HCT116 (cell line): ENCODE measurements around the gene CCDC182. TPM values are rescaled to one million over a fixed set of nuclear protein-coding genes. Genes with fewer than 3 reads are reported as not detected.

Source experiments
- ATAC-seq: fragments of 200-7000 bp; cut with Tn5 transposase; 2 replicates; pipeline ENCODE4 v1.9.1; 2020; ENCODE audit warnings: mild to moderate bottlenecking, moderate library complexity
- BruUV-seq: library from RNA; stranded (reverse); fragments of 400-500 nt; replicated peaks from 2 replicates; lab custom pipeline; 2021; lab: Mats Ljungman, UMichigan
- CTCF ChIA-PET: fragments of 300-600 bp; sonication (Branson Sonifier 250); formaldehyde crosslinking; loops from one replicate; lab custom pipeline; 2021; ENCODE audit warnings: antibody characterized with exemption; lab: Charles Lee
- POLR2A ChIA-PET: fragments of 300-600, 350-600 bp; sonication (Branson Sonifier 250); formaldehyde crosslinking; loops from one replicate; lab custom pipeline; 2021; ENCODE audit warnings: antibody characterized with exemption; lab: Charles Lee
- RAD21 ChIA-PET, 2 experiments: fragments of 300-600 bp; sonication (Branson Sonifier 250); formaldehyde crosslinking; loops; one replicate each; lab custom pipeline; 2023; ENCODE audit warnings: low total read pairs in 2 of 2; ENCODE audit not compliant: uncharacterized antibody in 2 of 2, unreplicated experiment in 2 of 2, low non-redundant PET in 1 of 2; lab: Charles Lee
- DNase-seq: peaks from one replicate; pipeline ENCODE4 v3.0.0-alpha.2; 2010; ENCODE audit warnings: low read depth, low spot score
- H2AFZ ChIP-seq: fragments of 200-600 bp; shearing (Covaris generic), sonication (generic); 2 replicates; pipeline ENCODE4 v1.6.1; 2017; ENCODE audit warnings: low read depth, mixed run types, mixed read lengths, antibody characterized with exemption, low read length; ENCODE audit not compliant: poor library complexity, severe bottlenecking
- H3K27ac ChIP-seq: 2 replicates; pipeline ENCODE4 v1.5.1; 2012; ENCODE audit warnings: low read depth, low read length
- H3K27me3 ChIP-seq: fragments of 200-600 bp; sonication (generic); 2 replicates; pipeline ENCODE4 v1.6.1; 2016; ENCODE audit warnings: mixed run types, low read length, mixed read lengths; ENCODE audit not compliant: insufficient read depth
- H3K36me3 ChIP-seq, 2 experiments: fragments of 200-500 bp in 1 of 2; fragments of 200-600 bp in 1 of 2; sonication (Bioruptor generic) in 1 of 2; sonication (generic) in 1 of 2; 2 replicates each; pipeline versions ENCODE4 v1.5.1 to v1.6.1; 2014 to 2016; ENCODE audit warnings: low read length in 2 of 2, inconsistent platforms in 1 of 2, mixed read lengths in 1 of 2, mixed run types in 1 of 2; ENCODE audit not compliant: insufficient read depth in 2 of 2, control insufficient read depth in 1 of 2
- H3K4me1 ChIP-seq, 2 experiments: fragments of 200-600 bp in 1 of 2; sonication (generic) in 1 of 2; 2 replicates each; pipeline versions ENCODE4 v1.5.1 to v1.6.1; 2012 to 2017; ENCODE audit warnings: low read length in 2 of 2, inconsistent platforms in 1 of 2, mild to moderate bottlenecking in 1 of 2, mixed read lengths in 1 of 2, mixed run types in 1 of 2, moderate library complexity in 1 of 2; ENCODE audit not compliant: insufficient read depth in 2 of 2, control insufficient read depth in 1 of 2
- H3K4me2 ChIP-seq: fragments of 200-600 bp; sonication (generic); 2 replicates; pipeline ENCODE4 v1.6.1; 2017; ENCODE audit warnings: mixed run types, low read length, mixed read lengths
- H3K4me3 ChIP-seq, 2 experiments: fragments of 200-600 bp in 1 of 2; sonication (generic) in 1 of 2; replicated peaks in 1 of 2; 2 replicates each; pipeline ENCODE4 v1.5.1; 2011 to 2016; ENCODE audit warnings: low read length in 2 of 2, control low read depth in 1 of 2, low read depth in 1 of 2, mild to moderate bottlenecking in 1 of 2, mixed read lengths in 1 of 2, mixed run types in 1 of 2
- H3K79me2 ChIP-seq: fragments of 200-600 bp; sonication (generic); 2 replicates; pipeline ENCODE4 v1.6.1; 2017; ENCODE audit warnings: mild to moderate bottlenecking, mixed run types, low read length, moderate library complexity, mixed read lengths; ENCODE audit not compliant: insufficient read depth
- H3K9ac ChIP-seq: fragments of 200-600 bp; sonication (generic); 2 replicates; pipeline ENCODE4 v1.6.1; 2016; ENCODE audit warnings: low read length, mixed read lengths
- H3K9me2 ChIP-seq: fragments of 200-600 bp; sonication (generic), shearing (Covaris generic); 2 replicates; pipeline ENCODE4 v1.6.1; 2017; ENCODE audit warnings: mixed run types, mild to moderate bottlenecking, moderate library complexity; ENCODE audit not compliant: insufficient read depth
- H3K9me3 ChIP-seq, 2 experiments: fragments of 200-500 bp in 1 of 2; fragments of 200-600 bp in 1 of 2; sonication (Bioruptor generic) in 1 of 2; sonication (generic) in 1 of 2; 2 replicates each; pipeline ENCODE4 v1.6.1; 2014 to 2017; ENCODE audit warnings: low read length in 2 of 2, mixed read lengths in 2 of 2, inconsistent platforms in 1 of 2, low read depth in 1 of 2, mild to moderate bottlenecking in 1 of 2, mixed run types in 1 of 2, moderate library complexity in 1 of 2; ENCODE audit not compliant: control insufficient read depth in 1 of 2, insufficient read depth in 1 of 2
- H4K20me1 ChIP-seq: fragments of 200-600 bp; sonication (generic), shearing (Covaris generic); 2 replicates; pipeline ENCODE4 v1.6.1; 2017; ENCODE audit warnings: mixed run types, mild to moderate bottlenecking, moderate library complexity; ENCODE audit not compliant: insufficient read depth
- ATF3 ChIP-seq: IDR thresholded peaks from 2 replicates; pipeline ENCODE4 v1.6.1; 2012
- CBX3 ChIP-seq: IDR thresholded peaks from 2 replicates; pipeline ENCODE4 v1.6.1; 2012; ENCODE audit warnings: low read depth
- CTCF ChIP-seq, 3 experiments: fragments of 200-600 bp in 1 of 3; sonication (generic) in 1 of 3; IDR thresholded peaks in 2 of 3; conservative IDR thresholded peaks in 1 of 3; 2 replicates each; pipeline ENCODE4 v1.5.1; 2012 to 2017; ENCODE audit warnings: low read depth in 2 of 3, low read length in 2 of 3, antibody characterized with exemption in 1 of 3, borderline replicate concordance in 1 of 3, control low read depth in 1 of 3, mild to moderate bottlenecking in 1 of 3, mixed read lengths in 1 of 3, mixed run types in 1 of 3, moderate library complexity in 1 of 3; ENCODE audit not compliant: insufficient read depth in 1 of 3
- EGR1 ChIP-seq: IDR thresholded peaks from 2 replicates; pipeline ENCODE4 v1.6.1; 2012; ENCODE audit warnings: low read depth
- FOSL1 ChIP-seq: IDR thresholded peaks from 2 replicates; pipeline ENCODE4 v1.6.1; 2012; ENCODE audit warnings: low read depth
- JUND ChIP-seq: IDR thresholded peaks from 2 replicates; pipeline ENCODE4 v1.6.1; 2012
- MAX ChIP-seq: IDR thresholded peaks from 2 replicates; pipeline ENCODE4 v1.6.1; 2012
- POLR2A ChIP-seq: IDR thresholded peaks from 2 replicates; pipeline ENCODE4 v1.7.0; 2011; ENCODE audit warnings: borderline replicate concordance; ENCODE audit not compliant: insufficient read depth, insufficient read length; ENCODE audit errors: extremely low read depth
- POLR2AphosphoS5 ChIP-seq: IDR thresholded peaks from 2 replicates; pipeline ENCODE4 v1.6.1; 2011; ENCODE audit warnings: mild to moderate bottlenecking, low read depth, low read length, moderate library complexity
- RAD21 ChIP-seq: IDR thresholded peaks from 2 replicates; pipeline ENCODE4 v1.6.1; 2012; ENCODE audit warnings: low read depth, mild to moderate bottlenecking
- REST ChIP-seq: IDR thresholded peaks from 2 replicates; pipeline ENCODE4 v1.6.1; 2012; ENCODE audit warnings: low read depth
- SIN3A ChIP-seq: IDR thresholded peaks from 2 replicates; pipeline ENCODE4 v1.6.1; 2012; ENCODE audit warnings: low read depth
- SRF ChIP-seq: IDR thresholded peaks from 2 replicates; pipeline ENCODE4 v1.6.1; 2012; ENCODE audit warnings: low read depth
- YY1 ChIP-seq: IDR thresholded peaks from 2 replicates; pipeline ENCODE4 v1.6.1; 2011; ENCODE audit warnings: low read length, low read depth, moderate library complexity, mild to moderate bottlenecking; ENCODE audit not compliant: insufficient replicate concordance; ENCODE audit errors: extremely low read depth
- ZBTB33 ChIP-seq: IDR thresholded peaks from 2 replicates; pipeline ENCODE4 v1.6.1; 2011; ENCODE audit warnings: mild to moderate bottlenecking, low read length, moderate library complexity; ENCODE audit not compliant: insufficient replicate concordance; ENCODE audit errors: extremely low read depth
- ZFX ChIP-seq: fragments of 450-650 bp; IDR thresholded peaks from 2 replicates; pipeline ENCODE4 v1.6.1; 2017
- ZNF274 ChIP-seq: fragments of 200-500 bp; sonication (Bioruptor generic); IDR thresholded peaks from 2 replicates; pipeline ENCODE4 v1.6.1; 2014; ENCODE audit warnings: mild to moderate bottlenecking, low read depth, low read length, inconsistent platforms
- intact Hi-C: fragments of 100-400 bp; cut with micrococcal nuclease; formaldehyde crosslinking; loops from 2 replicates; pipeline ENCODE4 v1.10.0; 2022
- total RNA-seq: library from RNA; stranded (reverse); gene quantifications from one replicate; pipeline ENCODE4 v1.2.1, GENCODE V29; 2021; ENCODE audit not compliant: unreplicated experiment

CCDC182 gene
- total RNA-seq, 1 experiment from 2014 or later: not detected

GRCh38 chr17:57704448-57704847, 40.7 kb downstream of the CCDC182 start:
- CTCF ChIA-PET: no interaction called here

More at GRCh38 chr17:57704448-57704847, 40.7 kb downstream of the CCDC182 start:
- no peaks in the 10 kb centered on the region for H4K20me1 ChIP-seq
- no peak overlapping the region for H3K27ac ChIP-seq
- DNase-seq (no peak), ATAC-seq (no peak)
- no peaks in the 10 kb centered on the region for H3K79me2 ChIP-seq
- no peak for TF ChIP-seq JUND
- TF ChIP-seq CBX3: no peak
- no peak for TF ChIP-seq ATF3
- TF ChIP-seq POLR2A: no peak
- TF ChIP-seq RAD21: no peak
- TF ChIP-seq ZNF274: no peak
- TF ChIP-seq POLR2AphosphoS5: no peak
- TF ChIP-seq ZBTB33: no peak
- no peak for TF ChIP-seq EGR1
- TF ChIP-seq ZFX: no peak
- TF ChIP-seq REST: no peak
- no peak for TF ChIP-seq SRF
- no peak for TF ChIP-seq YY1
- no peak for TF ChIP-seq CTCF (IDR thresholded peaks at IDR 0.05 in 2 of 3, conservative IDR thresholded peaks at IDR 0.05 in 1 of 3; ENCODE audit: borderline replicate concordance in 1 of 3, insufficient read depth in 1 of 3, low read depth in 2 of 3, low read length in 2 of 3)
- TF ChIP-seq SIN3A: no peak
- TF ChIP-seq FOSL1: no peak
- no peak for TF ChIP-seq MAX
- H3K36me3 ChIP-seq: no peaks in the 10 kb centered on the region
- peaks cover 9% of the 10 kb centered on the region; the same call in 1 of the 2 replicates for H3K27me3 ChIP-seq
- H3K9ac ChIP-seq: no peak overlapping the region
- no peaks in the 10 kb centered on the region for H3K9me3 ChIP-seq
- H3K4me2 ChIP-seq: no peak overlapping the region
- no peak overlapping the region for H2AFZ ChIP-seq
- RAD21 ChIA-PET: no interaction called here
- no peaks in the 10 kb centered on the region for H3K9me2 ChIP-seq
- POLR2A ChIA-PET: no interaction called here
- no TSS peak for BruUV-seq
- H3K4me1 ChIP-seq: no peaks in the 10 kb centered on the region
- intact Hi-C loops: no loop called here
- no peak overlapping the region for H3K4me3 ChIP-seq
